Suprapubic skin (tissue), 3 donors: ENCODE data around the gene NMRAL1.

Source experiments
- CTCF ChIP-seq, 2 donors: fragments of 200-600 bp in 1 of 2; fragments of 450-650 bp in 1 of 2; sonication (generic) in 1 of 2; IDR thresholded peaks; one replicate each; pipeline ENCODE4 v1.5.1; 2016 to 2019; ENCODE audit warnings: antibody characterized with exemption in 2 of 2, mild to moderate bottlenecking in 1 of 2, moderate library complexity in 1 of 2
- EP300 ChIP-seq: sonication (generic); formaldehyde crosslinking; IDR thresholded peaks from one replicate; pipeline ENCODE4 v1.6.1; 2017; ENCODE audit warnings: antibody characterized with exemption
- POLR2A ChIP-seq, 2 donors: fragments of 450-650 bp; IDR thresholded peaks; one replicate each; pipeline ENCODE4 v1.6.1; 2017; ENCODE audit warnings: antibody characterized with exemption in 2 of 2, mild to moderate bottlenecking in 2 of 2, moderate library complexity in 2 of 2

GRCh38 chr16:4500272-4500671 lies 25.8 kb upstream of the NMRAL1 start:
- TF ChIP-seq POLR2A (IDR thresholded peaks at IDR 0.05) (no peak), CTCF (IDR thresholded peaks at IDR 0.05) (no peak), EP300 (no peak)
